Measurements from ENCODE around the gene TRIM33. TPM values are rescaled to one million over a fixed set of nuclear protein-coding genes. Genes with fewer than 3 reads are reported as not detected.

TRIM33 gene
- total RNA-seq (2022; extraction: Qiagen RNA extraction; ENCODE audit: low read depth): 6.8 to 14.6 TPM (median 11.3 TPM) in 5 replicates

GRCh38 chr1:114511032-114511785 is at the start of gene TRIM33:
Gene TRIM33 (minus strand): TSS chr1:114511203. CDS start chr1:114511076, 127 bp downstream.

Other genes starting within 250 kb of the TRIM33 start
- gene BCAS2, start 70.4 kb upstream of the TRIM33 start, total RNA-seq (2022; extraction: Qiagen RNA extraction; ENCODE audit: low read depth): 24.8 to 28.2 TPM (median 27.0 TPM) in 5 replicates
- gene DENND2C, start 158.8 kb upstream of the TRIM33 start, total RNA-seq (2022; extraction: Qiagen RNA extraction; ENCODE audit: low read depth): 0.42 to 0.49 TPM (median 0.46 TPM) in 5 replicates
- gene AMPD1, start 184.3 kb upstream of the TRIM33 start, total RNA-seq (2022; extraction: Qiagen RNA extraction; ENCODE audit: low read depth): not detected in 5 replicates
- gene NRAS, start 205.6 kb upstream of the TRIM33 start, total RNA-seq (2022; extraction: Qiagen RNA extraction; ENCODE audit: low read depth): 22.3 to 33.8 TPM (median 31.0 TPM) in 5 replicates
- gene CSDE1, start 246.8 kb upstream of the TRIM33 start, total RNA-seq (2022; extraction: Qiagen RNA extraction; ENCODE audit: low read depth): 114 to 150 TPM (median 129 TPM) in 5 replicates

Data from A549 treated with GW870086 at 1 μM for 4 hours (cell line).